ENCODE data around the gene SDR42E1.

GRCh38 chr16:82005027-82005830 is 6.0 kb downstream of the SDR42E1 start:
- TF ChIP-seq EGR1 (IDR thresholded peaks at IDR 0.05; ENCODE audit: low read depth), result no peak
- no peak for TF ChIP-seq CTCF (IDR thresholded peaks at IDR 0.05 in 2 of 3, conservative IDR thresholded peaks at IDR 0.05 in 1 of 3; ENCODE audit: borderline replicate concordance in 1 of 3, insufficient read depth in 1 of 3, low read depth in 2 of 3, low read length in 2 of 3)
- TF ChIP-seq REST (IDR thresholded peaks at IDR 0.05; ENCODE audit: low read depth), result no peak
- TF ChIP-seq EZH2phosphoT487 (IDR thresholded peaks at IDR 0.05; ENCODE audit: borderline replicate concordance), result no peak
- no peak for TF ChIP-seq EZH2 (IDR thresholded peaks at IDR 0.05)
- TF ChIP-seq JUND (IDR thresholded peaks at IDR 0.05), result no peak
